K562 (cell line): ENCODE data around the gene HOXD12. TPM values are rescaled to one million over a fixed set of nuclear protein-coding genes. Genes with fewer than 3 reads are reported as not detected.

Source experiments
- CCNT2 ChIP-seq: IDR thresholded peaks from 2 replicates; pipeline ENCODE4 v1.6.1; 2011; ENCODE audit warnings: borderline replicate concordance, low read depth, mild to moderate bottlenecking, moderate library complexity, mixed read lengths, low read length; ENCODE audit not compliant: insufficient read length; ENCODE audit errors: extremely low read depth
- CGGBP1 ChIP-seq: fragments of 250-450 bp; sonication (Bioruptor Pico); IDR thresholded peaks from 2 replicates; pipeline ENCODE4 v1.9.0; 2021; ENCODE audit warnings: mild to moderate bottlenecking
- CREB1 ChIP-seq, 2 experiments: sonication (generic) in 1 of 2; formaldehyde crosslinking in 1 of 2; IDR thresholded peaks; 2 replicates each; pipeline versions ENCODE4 v1.6.1 to v1.8.0; 2012 to 2022; ENCODE audit warnings: inconsistent platforms in 1 of 2, mild to moderate bottlenecking in 1 of 2, missing genetic modification reagents in 1 of 2, moderate library complexity in 1 of 2
- CREB3L1 ChIP-seq: fragments of 450-650 bp; IDR thresholded peaks from 2 replicates; pipeline ENCODE4 v1.6.1; 2014; ENCODE audit warnings: low read depth, mild to moderate bottlenecking, moderate library complexity, borderline replicate concordance
- CREB5 ChIP-seq: fragments of 250-450 bp; sonication (Bioruptor Pico); IDR thresholded peaks from 2 replicates; pipeline ENCODE4 v1.5.0; 2020; ENCODE audit warnings: mild to moderate bottlenecking
- ETV5 ChIP-seq: sonication (generic); formaldehyde crosslinking; IDR thresholded peaks from 2 replicates; pipeline ENCODE4 v1.4.0; 2020; ENCODE audit warnings: low read depth, mild to moderate bottlenecking, missing genetic modification reagents
- FOXA3 ChIP-seq, 2 experiments: fragments of 450-650 bp in 1 of 2; sonication (generic) in 1 of 2; formaldehyde crosslinking; IDR thresholded peaks in 1 of 2; conservative IDR thresholded peaks in 1 of 2; 2 replicates each; pipeline versions ENCODE4 v1.4.0 to v1.8.0; 2020 to 2022; ENCODE audit warnings: mild to moderate bottlenecking in 2 of 2, missing genetic modification reagents in 1 of 2
- FOXJ2 ChIP-seq: fragments of 200-800 bp; sonication (Bioruptor generic); IDR thresholded peaks from 2 replicates; pipeline ENCODE4 v1.6.1; 2016; ENCODE audit warnings: missing genetic modification characterization, missing compliant biosample characterization
- HDAC3 ChIP-seq: fragments of 450-650 bp; IDR thresholded peaks from 2 replicates; pipeline ENCODE4 v1.6.1; 2018; ENCODE audit warnings: borderline replicate concordance, mild to moderate bottlenecking, moderate library complexity; ENCODE audit not compliant: partially characterized antibody
- JUND ChIP-seq, 2 experiments: IDR thresholded peaks; 2 replicates in 1 of 2; 3 replicates in 1 of 2; pipeline ENCODE4 v1.6.1; 2011; ENCODE audit warnings: borderline replicate concordance in 2 of 2, low read depth in 2 of 2, low read length in 2 of 2, improper control_type of control experiment in 1 of 2, missing biosample characterization in 1 of 2, missing genetic modification characterization in 1 of 2, missing genetic modification reagents in 1 of 2
- KAT7 ChIP-seq: sonication (generic); formaldehyde crosslinking; IDR thresholded peaks from 2 replicates; pipeline ENCODE4 v1.8.0; 2022; ENCODE audit warnings: missing genetic modification reagents, mild to moderate bottlenecking, borderline replicate concordance
- L3MBTL2 ChIP-seq: fragments of 450-650 bp; IDR thresholded peaks from 2 replicates; pipeline ENCODE4 v1.6.1; 2016; ENCODE audit warnings: mild to moderate bottlenecking, moderate library complexity
- NFYB ChIP-seq: IDR thresholded peaks from 2 replicates; pipeline ENCODE4 v1.6.1; 2011; ENCODE audit warnings: mild to moderate bottlenecking, moderate library complexity; ENCODE audit not compliant: insufficient read length; ENCODE audit errors: extremely low read depth
- PHB ChIP-seq: fragments of 250-450 bp; sonication (Bioruptor Pico); IDR thresholded peaks from 2 replicates; pipeline ENCODE4 v1.5.0; 2021
- USF2 ChIP-seq: sonication (generic); formaldehyde crosslinking; IDR thresholded peaks from 2 replicates; pipeline ENCODE4 v1.5.0; 2020; ENCODE audit warnings: missing genetic modification reagents
- ZNF263 ChIP-seq: sonication (generic); formaldehyde crosslinking; IDR thresholded peaks from 2 replicates; pipeline ENCODE4 v1.8.0; 2022; ENCODE audit warnings: mild to moderate bottlenecking, missing genetic modification reagents, borderline replicate concordance
- ZNF780A ChIP-seq: fragments of 250-450 bp; sonication (Bioruptor Pico); IDR thresholded peaks from 2 replicates; pipeline ENCODE4 v1.5.0; 2021; ENCODE audit warnings: mild to moderate bottlenecking
- polyA plus RNA-seq, 8 experiments: library from polyadenylated mRNA; depleted of rRNA in 4 of 8; stranded (reverse) in 5 of 8; unstranded in 3 of 8; fragments of >200 nt; fragmentation: Nextera tagmentation in 2 of 8; fragmentation: Illumina TruSeq in 1 of 8; extraction: Ambion mirVana in 2 of 8; extraction: Trizol in 1 of 8; gene quantifications; 2 replicates each; pipeline versions ENCODE4 v1.2.1 to v1.2.3, GENCODE V29; 2011 to 2014; ENCODE audit warnings: inconsistent platforms in 1 of 8, missing spikeins in 1 of 8
- total RNA-seq, 7 experiments: library from RNA; depleted of rRNA in 6 of 7; stranded (reverse); fragments of >200 nt in 6 of 7; fragmentation: Illumina TruSeq in 2 of 7; extraction: Trizol in 2 of 7; gene quantifications; 2 replicates each; pipeline versions ENCODE4 v1.2.1 to v1.2.3, GENCODE V29; 2011 to 2021; ENCODE audit warnings: low replicate concordance in 1 of 7

The HOXD12 gene
- total and polyA plus RNA-seq, 9 of the 15 experiments (the other 6 are each of a cell fraction or from before 2014, with no cell fraction given), result not detected

GRCh38 chr2:176080540-176081375, 18.8 kb upstream of the HOXD12 start (continued):
- TF ChIP-seq CREB3L1 (0 out of 2 replicates have a peak, but pooled peaks have one; percentile 11), CGGBP1 (no peak), JUND (IDR thresholded peaks at IDR 0.05; ENCODE audit: borderline replicate concordance, low read depth, low read length) (no peak), JUND (tag; IDR thresholded peaks at IDR 0.05; ENCODE audit: borderline replicate concordance, low read depth, low read length) (no peak), CREB1 (IDR thresholded peaks at IDR 0.05) (no peak), CREB1 (CRISPR knock-in tag; IDR thresholded peaks at IDR 0.05) (no peak), FOXA3 (CRISPR knock-in tag; conservative IDR thresholded peaks at IDR 0.05 in 1 of 2, IDR thresholded peaks at IDR 0.05 in 1 of 2) (no peak), L3MBTL2 (peak; percentile 94), ZNF263 (no peak), KAT7 (CRISPR knock-in tag) (no peak), FOXJ2 (no peak), CREB5 (no peak), HDAC3 (no peak), ZNF780A (no peak), USF2 (0 out of 2 replicates have a peak, but pooled peaks have one; percentile 26), CCNT2 (no peak), PHB (CRISPR knock-in tag) (no peak), NFYB (no peak), ETV5 (CRISPR knock-in tag) (no peak)
